ENCODE measurements around the gene TTC7B.

The TTC7B gene

GRCh38 chr14:90587918-90588317, 228.3 kb downstream of the TTC7B start:
- no peak for DNase-seq (ENCODE audit: low read depth, low spot score)

GRCh38 chr14:90587252-90587910, 228.8 kb downstream of the TTC7B start:
- Histone ChIP-seq H3K27me3 (ENCODE audit: insufficient read depth, insufficient read length) (no peaks in the 10 kb centered on the region), H3K4me1 (ENCODE audit: insufficient read depth, insufficient read length) (peaks cover 3% of the 10 kb centered on the region), H3K4me3 (ENCODE audit: insufficient read length, low read depth) (no peak overlapping the region), H3K9me3 (ENCODE audit: insufficient read depth, low read length) (no peaks in the 10 kb centered on the region), H3K36me3 (ENCODE audit: insufficient read depth, insufficient read length, low read length) (no peaks in the 10 kb centered on the region), H3K9ac (ENCODE audit: insufficient read length, low read depth) (no peak overlapping the region)
- DNase-seq (ENCODE audit: low read depth, low spot score), result no peak
- TF ChIP-seq ZNF274 (IDR thresholded peaks at IDR 0.05; ENCODE audit: low read depth, low read length), result no peak
- no peak for TF ChIP-seq YY1 (IDR thresholded peaks at IDR 0.05; ENCODE audit: insufficient read depth, insufficient read length)
- no peak for TF ChIP-seq SUZ12 (IDR thresholded peaks at IDR 0.05; ENCODE audit: extremely low read depth, insufficient read depth, insufficient read length)

More at GRCh38 chr14:90587918-90588317, 228.3 kb downstream of the TTC7B start:
- no peak overlapping the region for H3K4me3 ChIP-seq (ENCODE audit: insufficient read length, low read depth)
- H3K36me3 ChIP-seq (ENCODE audit: insufficient read depth, insufficient read length, low read length), result no peaks in the 10 kb centered on the region
- TF ChIP-seq YY1 (IDR thresholded peaks at IDR 0.05; ENCODE audit: insufficient read depth, insufficient read length) (no peak), ZNF274 (IDR thresholded peaks at IDR 0.05; ENCODE audit: low read depth, low read length) (no peak), SUZ12 (IDR thresholded peaks at IDR 0.05; ENCODE audit: extremely low read depth, insufficient read depth, insufficient read length) (no peak)
- H3K27me3 ChIP-seq (ENCODE audit: insufficient read depth, insufficient read length), result no peaks in the 10 kb centered on the region
- no peak overlapping the region for H3K9ac ChIP-seq (ENCODE audit: insufficient read length, low read depth)
- H3K4me1 ChIP-seq (ENCODE audit: insufficient read depth, insufficient read length), result peaks cover 3% of the 10 kb centered on the region
- H3K9me3 ChIP-seq (ENCODE audit: insufficient read depth, low read length), result no peaks in the 10 kb centered on the region

- H3K9me3 ChIP-seq (ENCODE audit: insufficient read depth, low read length), result no peaks in the 10 kb centered on the region
- no peak for DNase-seq (ENCODE audit: low read depth, low spot score)
- TF ChIP-seq ZNF274 (IDR thresholded peaks at IDR 0.05; ENCODE audit: low read depth, low read length), result no peak
- TF ChIP-seq YY1 (IDR thresholded peaks at IDR 0.05; ENCODE audit: insufficient read depth, insufficient read length), result no peak
- TF ChIP-seq SUZ12 (IDR thresholded peaks at IDR 0.05; ENCODE audit: extremely low read depth, insufficient read depth, insufficient read length), result no peak
- H3K4me3 ChIP-seq (ENCODE audit: insufficient read length, low read depth), result no peak overlapping the region
- H3K4me1 ChIP-seq (ENCODE audit: insufficient read depth, insufficient read length), result peaks cover 3% of the 10 kb centered on the region
- no peaks in the 10 kb centered on the region for H3K36me3 ChIP-seq (ENCODE audit: insufficient read depth, insufficient read length, low read length)
- H3K27me3 ChIP-seq (ENCODE audit: insufficient read depth, insufficient read length), result no peaks in the 10 kb centered on the region
- H3K9ac ChIP-seq (ENCODE audit: insufficient read length, low read depth), result no peak overlapping the region
These were observed 231.1 kb downstream of the TTC7B start for GRCh38 chr14:90585106-90585505.

- Histone ChIP-seq H3K36me3 (ENCODE audit: insufficient read depth, insufficient read length, low read length) (no peaks in the 10 kb centered on the region), H3K4me1 (ENCODE audit: insufficient read depth, insufficient read length) (peaks cover 3% of the 10 kb centered on the region), H3K4me3 (ENCODE audit: insufficient read length, low read depth) (no peak overlapping the region), H3K9ac (ENCODE audit: insufficient read length, low read depth) (no peak overlapping the region), H3K9me3 (ENCODE audit: insufficient read depth, low read length) (no peaks in the 10 kb centered on the region), H3K27me3 (ENCODE audit: insufficient read depth, insufficient read length) (no peaks in the 10 kb centered on the region)
- no peak for DNase-seq (ENCODE audit: low read depth, low spot score)
- no peak for TF ChIP-seq YY1 (IDR thresholded peaks at IDR 0.05; ENCODE audit: insufficient read depth, insufficient read length)
- TF ChIP-seq SUZ12 (IDR thresholded peaks at IDR 0.05; ENCODE audit: extremely low read depth, insufficient read depth, insufficient read length), result no peak
- no peak for TF ChIP-seq ZNF274 (IDR thresholded peaks at IDR 0.05; ENCODE audit: low read depth, low read length)
These were observed 232.2 kb downstream of the TTC7B start for GRCh38 chr14:90583916-90584605.

- no peak for TF ChIP-seq SUZ12 (IDR thresholded peaks at IDR 0.05; ENCODE audit: extremely low read depth, insufficient read depth, insufficient read length)
- no peak for TF ChIP-seq YY1 (IDR thresholded peaks at IDR 0.05; ENCODE audit: insufficient read depth, insufficient read length)
- TF ChIP-seq ZNF274 (IDR thresholded peaks at IDR 0.05; ENCODE audit: low read depth, low read length), result no peak
- no peak overlapping the region for H3K9ac ChIP-seq (ENCODE audit: insufficient read length, low read depth)
- H3K36me3 ChIP-seq (ENCODE audit: insufficient read depth, insufficient read length, low read length), result no peaks in the 10 kb centered on the region
- DNase-seq (ENCODE audit: low read depth, low spot score), result no peak
- H3K27me3 ChIP-seq (ENCODE audit: insufficient read depth, insufficient read length), result no peaks in the 10 kb centered on the region
- no peak overlapping the region for H3K4me3 ChIP-seq (ENCODE audit: insufficient read length, low read depth)
- no peaks in the 10 kb centered on the region for H3K9me3 ChIP-seq (ENCODE audit: insufficient read depth, low read length)
- peaks cover 3% of the 10 kb centered on the region for H3K4me1 ChIP-seq (ENCODE audit: insufficient read depth, insufficient read length)
These were observed 232.8 kb downstream of the TTC7B start for GRCh38 chr14:90583427-90583826.

GRCh38 chr14:90582166-90582565, 234.1 kb downstream of the TTC7B start:
- Histone ChIP-seq H3K9ac (ENCODE audit: insufficient read length, low read depth) (no peak overlapping the region), H3K4me1 (ENCODE audit: insufficient read depth, insufficient read length) (peaks cover 12% of the 10 kb centered on the region), H3K36me3 (ENCODE audit: insufficient read depth, insufficient read length, low read length) (peaks cover 6% of the 10 kb centered on the region), H3K9me3 (ENCODE audit: insufficient read depth, low read length) (no peaks in the 10 kb centered on the region), H3K27me3 (ENCODE audit: insufficient read depth, insufficient read length) (no peaks in the 10 kb centered on the region), H3K4me3 (ENCODE audit: insufficient read length, low read depth) (no peak overlapping the region)
- DNase-seq (ENCODE audit: low read depth, low spot score), result no peak
- TF ChIP-seq ZNF274 (IDR thresholded peaks at IDR 0.05; ENCODE audit: low read depth, low read length) (no peak), SUZ12 (IDR thresholded peaks at IDR 0.05; ENCODE audit: extremely low read depth, insufficient read depth, insufficient read length) (no peak), YY1 (IDR thresholded peaks at IDR 0.05; ENCODE audit: insufficient read depth, insufficient read length) (no peak)

- Histone ChIP-seq H3K4me1 (ENCODE audit: insufficient read depth, insufficient read length) (peaks cover 12% of the 10 kb centered on the region), H3K9me3 (ENCODE audit: insufficient read depth, low read length) (no peaks in the 10 kb centered on the region), H3K36me3 (ENCODE audit: insufficient read depth, insufficient read length, low read length) (peaks cover 6% of the 10 kb centered on the region), H3K27me3 (ENCODE audit: insufficient read depth, insufficient read length) (no peaks in the 10 kb centered on the region), H3K9ac (ENCODE audit: insufficient read length, low read depth) (no peak overlapping the region), H3K4me3 (ENCODE audit: insufficient read length, low read depth) (no peak overlapping the region)
- DNase-seq (ENCODE audit: low read depth, low spot score), result no peak
- TF ChIP-seq SUZ12 (IDR thresholded peaks at IDR 0.05; ENCODE audit: extremely low read depth, insufficient read depth, insufficient read length) (no peak), ZNF274 (IDR thresholded peaks at IDR 0.05; ENCODE audit: low read depth, low read length) (no peak)
These were observed 234.5 kb downstream of the TTC7B start for GRCh38 chr14:90581745-90582144.

All from NT2/D1 (cell line).